Esophagus muscularis mucosa (tissue), 4 donors: Measurements from ENCODE around the gene CRYBG1. TPM values are rescaled to one million over a fixed set of nuclear protein-coding genes. Genes with fewer than 3 reads are reported as not detected.

Experiments used
- DNase-seq: peaks from one replicate; pipeline ENCODE4 v3.0.0-alpha.2; 2017; ENCODE audit errors: extremely low spot score
- H3K27ac ChIP-seq, 4 donors: fragments of 200-600 bp; sonication (generic); replicated peaks in 1 of 4; 1 replicate in 3 of 4; 2 replicates in 1 of 4; pipeline ENCODE4 v1.5.1; 2016 to 2019; ENCODE audit warnings: mild to moderate bottlenecking in 1 of 4
- H3K27me3 ChIP-seq, 4 donors: fragments of 200-600 bp; sonication (generic); one replicate each; pipeline versions ENCODE4 v1.5.1 to v1.6.0; 2016 to 2019
- H3K36me3 ChIP-seq, 4 donors: fragments of 200-600 bp; sonication (generic); one replicate each; pipeline ENCODE4 v1.5.1; 2016 to 2019
- H3K4me1 ChIP-seq, 4 donors: fragments of 200-600 bp; sonication (generic); one replicate each; pipeline ENCODE4 v1.5.1; 2016 to 2019
- H3K4me3 ChIP-seq, 4 donors: fragments of 200-600 bp; sonication (generic); 1 replicate in 2 of 4; 2 replicates in 2 of 4; pipeline ENCODE4 v1.5.1; 2016 to 2019; ENCODE audit warnings: mild to moderate bottlenecking in 4 of 4, moderate library complexity in 1 of 4
- H3K9me3 ChIP-seq, 4 donors: fragments of 200-600 bp; sonication (generic); 1 replicate in 3 of 4; 2 replicates in 1 of 4; pipeline ENCODE4 v1.5.1; 2016 to 2019
- CTCF ChIP-seq, 3 experiments: fragments of 200-600 bp in 2 of 3; fragments of 450-650 bp in 1 of 3; sonication (generic) in 2 of 3; IDR thresholded peaks; one replicate each; pipeline ENCODE4 v1.5.1; 2017 to 2019; ENCODE audit warnings: antibody characterized with exemption in 3 of 3, mild to moderate bottlenecking in 2 of 3, moderate library complexity in 1 of 3
- EP300 ChIP-seq: sonication (generic); formaldehyde crosslinking; IDR thresholded peaks from one replicate; pipeline ENCODE4 v1.6.1; 2017; ENCODE audit warnings: antibody characterized with exemption
- POLR2A ChIP-seq: fragments of 450-650 bp; IDR thresholded peaks from one replicate; pipeline ENCODE4 v1.6.1; 2017; ENCODE audit warnings: antibody characterized with exemption, moderate library complexity, mild to moderate bottlenecking, low read depth
- POLR2AphosphoS5 ChIP-seq, 2 donors: sonication (generic); formaldehyde crosslinking; IDR thresholded peaks; one replicate each; pipeline ENCODE4 v1.6.1; 2017; ENCODE audit warnings: antibody characterized with exemption in 2 of 2
- WGBS: methylation state at CpG from one replicate; pipeline ENCODE4 v1.1.5; 2018; 5-methylcytosine and 5-hydroxymethylcytosine counted together
- intact Hi-C: fragments of 100-400 bp; cut with DNase I; formaldehyde crosslinking; loops from one replicate; pipeline ENCODE4 v1.15.1; 2023
- total RNA-seq, 4 donors: library from RNA; depleted of rRNA; stranded (reverse); fragments of >200 nt; gene quantifications; one replicate each; pipeline versions ENCODE4 v1.1.0 to v1.2.1, GENCODE V29; 2016

CRYBG1 gene
- total RNA-seq, 4 donors from 2014 or later, result 2.1 to 4.5 (median 3.6) TPM

GRCh38 chr6:106510090-106510970, 149.8 kb downstream of the CRYBG1 start:
- Histone ChIP-seq H3K27me3 (peaks cover 6 to 67% (median 39%) of the 10 kb centered on the region in 4 donors), H3K36me3 (no peaks in the 10 kb centered on the region), H3K27ac (no peak overlapping the region), H3K9me3 (no peaks in the 10 kb centered on the region), H3K4me3 (peak overlapping the region; percentile 66 to 84 (median 71)), H3K4me1 (peaks cover 30 to 45% (median 35%) of the 10 kb centered on the region in 4 donors)
- TF ChIP-seq POLR2A (no peak), CTCF (IDR thresholded peaks at IDR 0.05) (no peak), POLR2AphosphoS5 (IDR thresholded peaks at IDR 0.05) (no peak), EP300 (no peak)
- intact Hi-C loops, result loop anchor here (5.0 kb wide), 1 partner anchor 42 kb away; no protein-coding TSS in a partner anchor
- no peak for DNase-seq
- 2% methylated on average over 43 of the region's 56 CpGs for WGBS

GRCh38 chr6:106511288-106512047, 151.0 kb downstream of the CRYBG1 start:
- DNase-seq, result no peak
- Histone ChIP-seq H3K36me3 (no peaks in the 10 kb centered on the region), H3K4me1 (peaks cover 30 to 45% (median 35%) of the 10 kb centered on the region in 4 donors), H3K27ac (peak overlapping the region; percentile 71 to 80 (median 76)), H3K27me3 (peaks cover 6 to 67% (median 39%) of the 10 kb centered on the region in 4 donors), H3K4me3 (peak overlapping the region; percentile 66 to 84 (median 71)), H3K9me3 (no peaks in the 10 kb centered on the region)
- no peak for TF ChIP-seq POLR2A
- no peak for TF ChIP-seq EP300
- TF ChIP-seq POLR2AphosphoS5 (IDR thresholded peaks at IDR 0.05), result no peak
- TF ChIP-seq CTCF (IDR thresholded peaks at IDR 0.05), result no peak
- whole genome bisulfite sequencing, result 2% methylated on average over 2 of the region's 29 CpGs
- intact Hi-C loops, result loop anchor here (5.0 kb wide), 1 partner anchor 41 kb away; no protein-coding TSS in a partner anchor

GRCh38 chr6:106512048-106512967, 151.8 kb downstream of the CRYBG1 start:
- Histone ChIP-seq H3K9me3 (no peaks in the 10 kb centered on the region), H3K4me3 (peak overlapping the region; percentile 66 to 84 (median 71)), H3K27ac (peak overlapping the region; percentile 71 to 80 (median 76)), H3K36me3 (no peaks in the 10 kb centered on the region), H3K27me3 (peaks cover 6 to 61% (median 37%) of the 10 kb centered on the region in 4 donors), H3K4me1 (peaks cover 30 to 45% (median 35%) of the 10 kb centered on the region in 4 donors)
- intact Hi-C loops, result loop anchor here (5.0 kb wide), 1 partner anchor 40 kb away; no protein-coding TSS in a partner anchor
- whole genome bisulfite sequencing, result 0% methylated on average over 11 of the region's 90 CpGs
- DNase-seq, result no peak
- peak in 1 of 3 experiments; percentile 11 for TF ChIP-seq CTCF (IDR thresholded peaks at IDR 0.05)
- TF ChIP-seq EP300, result no peak
- peak in 1 of 2 donors; percentile 31 for TF ChIP-seq POLR2AphosphoS5 (IDR thresholded peaks at IDR 0.05)

- no peak for DNase-seq
- intact Hi-C loops, result loop anchor here (5.0 kb wide), 1 partner anchor 39 kb away; no protein-coding TSS in a partner anchor
- Histone ChIP-seq H3K4me3 (peak overlapping the region; percentile 66 to 84 (median 71)), H3K4me1 (peaks cover 30 to 45% (median 35%) of the 10 kb centered on the region in 4 donors), H3K9me3 (no peaks in the 10 kb centered on the region), H3K27me3 (peaks cover 6 to 54% (median 37%) of the 10 kb centered on the region in 4 donors), H3K36me3 (no peaks in the 10 kb centered on the region), H3K27ac (peak overlapping the region; percentile 71 to 80 (median 76))
- 24% methylated on average over 11 of the region's 19 CpGs for WGBS
- TF ChIP-seq POLR2AphosphoS5 (IDR thresholded peaks at IDR 0.05) (no peak), CTCF (IDR thresholded peaks at IDR 0.05) (no peak), POLR2A (no peak), EP300 (no peak)
Observed at GRCh38 chr6:106512968-106513574, 152.6 kb downstream of the CRYBG1 start.
